Heart left ventricle (tissue), 13 donors: Measurements from ENCODE around the gene UGT2B10.
"Not testable (repeated sequence)": the region's sequence is repeated elsewhere in the genome, so short reads cannot be mapped to it uniquely, and the experiment has no call there.

Source experiments
- POLR2A ChIP-seq, 2 donors: fragments of 450-650 bp; IDR thresholded peaks; one replicate each; pipeline ENCODE4 v1.6.1; 2017; ENCODE audit warnings: antibody characterized with exemption in 2 of 2, mild to moderate bottlenecking in 2 of 2, moderate library complexity in 2 of 2
- TF ChIP-seq, protein P1 (sequence below), 12 donors: fragments of 200-600 bp; sonication (generic) in 4 of 12; IDR thresholded peaks; one replicate each; pipeline versions ENCODE4 v1.5.0 to v1.8.0; 2018 to 2022; ENCODE audit warnings: antibody characterized with exemption in 12 of 12, mild to moderate bottlenecking in 5 of 12
- donor health status: ischemic (EF 13 %, LVEDD 7.1; RV severe dilation, severe dysfunction).
- donor health status: DM: no; HTN: yes; CAD: no.
- donor health status: DM: no; HTN: no; CAD: no.
- donor health status: ischemic (EF 25% LVEDD 6.9; RV normal size, moderate dysfunction).
- donor health status: ischemic (EF 25% LVEDD 5.7; RV mildly dilated, moderate dysfunction).
- donor health status: ischemic (EF 35%, LVEDD 5.7; RV mildly dilated, moderate dysfunction).
- donor health status: nonischemic (EF 11% LVEDD 7.7; RV severe dilation, severe dysfunction).
- donor health status: DM: yes; HTN: yes; CAD: no.
- donor health status: PGD.
- donor health status: ischemic (EF 29% LVEDD 5.4; RV normal size, mild dysfunction).
- donor health status: nonischemic (EF 23%, LVEDD 6.1; RV moderate dilation, normal function).

DNA sequence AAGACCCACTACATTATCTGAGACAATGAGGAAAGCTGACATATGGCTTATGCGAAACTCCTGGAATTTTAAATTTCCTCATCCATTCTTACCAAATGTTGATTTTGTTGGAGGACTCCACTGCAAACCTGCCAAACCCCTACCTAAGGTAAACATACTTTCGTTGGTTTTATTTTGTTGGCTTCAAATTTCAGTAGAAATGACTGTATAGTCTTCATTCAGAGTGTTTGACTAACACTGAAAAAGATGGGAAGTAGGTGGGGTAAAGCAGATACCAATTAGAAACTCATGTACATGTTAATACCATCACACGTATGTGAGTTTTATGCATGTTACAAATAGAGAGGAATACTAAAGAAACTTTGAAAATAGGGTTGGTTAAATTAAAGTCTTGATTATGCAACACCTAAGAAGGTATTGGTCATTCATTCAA lies 2.3 kb downstream of the UGT2B10 start:
- TF ChIP-seq, protein P1, sequence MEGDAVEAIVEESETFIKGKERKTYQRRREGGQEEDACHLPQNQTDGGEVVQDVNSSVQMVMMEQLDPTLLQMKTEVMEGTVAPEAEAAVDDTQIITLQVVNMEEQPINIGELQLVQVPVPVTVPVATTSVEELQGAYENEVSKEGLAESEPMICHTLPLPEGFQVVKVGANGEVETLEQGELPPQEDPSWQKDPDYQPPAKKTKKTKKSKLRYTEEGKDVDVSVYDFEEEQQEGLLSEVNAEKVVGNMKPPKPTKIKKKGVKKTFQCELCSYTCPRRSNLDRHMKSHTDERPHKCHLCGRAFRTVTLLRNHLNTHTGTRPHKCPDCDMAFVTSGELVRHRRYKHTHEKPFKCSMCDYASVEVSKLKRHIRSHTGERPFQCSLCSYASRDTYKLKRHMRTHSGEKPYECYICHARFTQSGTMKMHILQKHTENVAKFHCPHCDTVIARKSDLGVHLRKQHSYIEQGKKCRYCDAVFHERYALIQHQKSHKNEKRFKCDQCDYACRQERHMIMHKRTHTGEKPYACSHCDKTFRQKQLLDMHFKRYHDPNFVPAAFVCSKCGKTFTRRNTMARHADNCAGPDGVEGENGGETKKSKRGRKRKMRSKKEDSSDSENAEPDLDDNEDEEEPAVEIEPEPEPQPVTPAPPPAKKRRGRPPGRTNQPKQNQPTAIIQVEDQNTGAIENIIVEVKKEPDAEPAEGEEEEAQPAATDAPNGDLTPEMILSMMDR (IDR thresholded peaks at IDR 0.05): not testable (repeated sequence)
- TF ChIP-seq POLR2A (IDR thresholded peaks at IDR 0.05): not testable (repeated sequence)
